CD4-positive, alpha-beta T cell treated with Interleukin-2 at 100 ng/mL for 4 hours (primary cell): ENCODE data around the gene BLTP3A.
"Not testable (repeated sequence)": the region's sequence is repeated elsewhere in the genome, so short reads cannot be mapped to it uniquely, and the experiment has no call there.

ENCODE experiments used
- DNase-seq: peaks from one replicate; pipeline ENCODE4 v3.0.0-alpha.2; 2020; ENCODE audit warnings: low spot score

The BLTP3A gene

GRCh38 chr6:34791164-34791700, 651 bp upstream of the BLTP3A start:
- DNase-seq: peak; percentile 37

- peak; percentile 9 for DNase-seq
These were observed 970 bp downstream of the BLTP3A start for GRCh38 chr6:34792605-34793500.

DNA sequence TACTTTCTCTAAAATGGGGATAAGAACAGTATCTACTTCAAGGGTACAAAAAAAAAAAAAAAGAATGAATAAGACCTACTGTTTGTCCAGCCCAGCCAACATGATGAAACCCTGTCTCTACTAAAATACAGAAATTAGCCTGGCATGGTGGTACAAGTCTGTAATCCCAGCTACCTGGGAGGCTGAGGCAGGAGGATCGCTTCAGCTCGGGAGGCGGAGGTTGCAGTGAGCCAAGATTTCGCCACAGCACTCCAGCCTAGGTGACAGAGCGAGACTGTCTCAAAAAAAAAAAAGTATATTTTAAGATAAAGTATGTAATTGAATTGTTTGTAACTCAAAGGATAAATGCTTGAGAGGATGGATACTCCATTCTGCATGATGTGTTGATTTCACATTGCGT, 2.0 kb downstream of the BLTP3A start:
- DNase-seq: no peak

- DNase-seq: no peak
These were observed 4.0 kb downstream of the BLTP3A start for GRCh38 chr6:34795836-34796425.

DNA sequence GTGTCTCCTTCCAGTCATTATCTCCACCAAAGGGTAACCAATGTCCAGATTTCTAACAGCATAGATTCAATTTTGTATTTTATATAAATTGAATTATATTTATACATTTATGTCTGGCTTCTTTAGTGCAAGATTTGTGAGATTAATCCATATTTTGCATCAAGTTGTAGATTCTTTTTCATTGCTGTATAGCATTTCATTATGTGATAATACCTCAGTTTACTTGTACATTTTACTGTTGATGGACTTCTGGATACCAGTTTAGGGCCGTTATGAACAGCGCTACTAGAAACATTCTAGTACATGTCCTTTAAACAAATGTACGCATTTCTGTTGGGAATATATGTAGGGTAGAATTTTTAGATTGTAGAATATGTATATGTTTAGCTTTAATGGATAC, 6.2 kb downstream of the BLTP3A start:
- DNase-seq: no peak

- DNase-seq: no peak
These were observed 7.7 kb downstream of the BLTP3A start for GRCh38 chr6:34799547-34799946.

DNA sequence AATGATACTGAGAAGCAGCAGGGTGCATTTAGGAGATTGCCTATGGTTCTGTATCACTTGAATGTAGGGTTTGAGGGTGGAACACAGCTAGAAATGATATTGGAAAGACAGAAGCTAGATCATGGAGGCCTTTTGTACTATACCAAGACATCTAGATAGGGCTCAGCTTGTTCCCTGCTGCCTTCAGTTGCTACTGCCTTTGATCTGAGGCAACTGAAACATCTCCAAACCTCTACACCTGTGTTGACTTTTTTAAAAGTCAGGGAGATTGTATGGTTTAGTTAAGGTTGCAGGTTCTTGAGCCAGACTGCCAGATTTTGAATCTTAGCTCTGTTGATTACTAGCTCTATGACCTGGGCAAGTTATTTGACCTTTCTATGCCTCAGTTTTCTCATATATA, 12.7 kb downstream of the BLTP3A start:
- DNase-seq: no peak

- DNase-seq: not testable (repeated sequence)
These were observed 13.2 kb downstream of the BLTP3A start for GRCh38 chr6:34805074-34805473.

DNA sequence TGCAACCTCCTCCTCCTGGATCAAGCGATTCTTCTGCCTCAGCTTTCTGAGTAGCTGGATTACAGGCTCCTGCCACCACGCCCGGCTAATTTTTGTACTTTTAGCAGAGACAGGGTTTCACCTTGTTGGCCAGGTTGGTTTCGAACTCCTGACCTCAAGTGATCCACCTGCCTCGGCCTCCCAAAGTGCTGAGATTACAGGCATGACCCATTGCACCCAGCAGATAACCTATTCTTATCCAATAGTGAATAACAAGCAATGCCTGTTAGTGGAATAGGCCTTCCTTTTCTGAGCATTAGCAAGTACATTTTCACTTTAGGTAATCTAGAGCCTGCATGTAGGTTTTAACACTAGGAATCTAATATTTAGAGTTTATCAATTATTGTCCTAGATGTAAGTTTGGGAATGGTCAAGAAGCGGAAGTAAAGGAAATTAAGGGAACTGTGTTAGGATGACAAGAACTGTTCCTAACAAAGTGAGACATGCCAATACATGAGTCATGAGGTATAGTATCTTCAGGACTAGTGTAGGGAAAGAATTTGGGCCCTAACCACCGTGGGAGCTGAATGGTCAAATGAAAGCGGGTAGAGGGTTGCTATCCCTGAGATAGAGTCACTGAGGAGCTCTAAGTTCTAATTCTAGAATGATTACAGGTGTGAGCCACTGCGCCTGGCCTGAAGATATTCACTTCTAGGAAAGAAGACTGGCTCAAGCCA, 15.0 kb downstream of the BLTP3A start:
- DNase-seq: no peak

DNA sequence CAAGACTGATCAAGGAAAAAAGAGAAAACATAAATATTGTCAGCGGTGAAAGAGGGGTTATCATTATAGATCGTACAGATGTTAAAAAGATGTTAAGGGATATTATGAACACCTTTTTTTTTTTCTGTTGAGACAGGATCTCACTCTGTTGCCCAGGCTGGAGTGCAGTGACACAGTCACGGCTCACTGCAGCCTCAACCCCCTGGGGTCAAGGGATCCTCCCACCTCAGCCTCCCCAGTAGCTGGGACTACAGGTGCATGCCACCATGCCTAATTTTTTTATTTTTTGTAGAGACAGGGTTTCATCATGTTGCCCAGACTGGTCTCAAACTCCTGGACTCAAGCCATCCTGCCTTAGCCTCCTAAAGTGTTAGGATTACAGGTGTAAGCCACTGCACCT, 16.6 kb downstream of the BLTP3A start:
- DNase-seq: not testable (repeated sequence)

DNA sequence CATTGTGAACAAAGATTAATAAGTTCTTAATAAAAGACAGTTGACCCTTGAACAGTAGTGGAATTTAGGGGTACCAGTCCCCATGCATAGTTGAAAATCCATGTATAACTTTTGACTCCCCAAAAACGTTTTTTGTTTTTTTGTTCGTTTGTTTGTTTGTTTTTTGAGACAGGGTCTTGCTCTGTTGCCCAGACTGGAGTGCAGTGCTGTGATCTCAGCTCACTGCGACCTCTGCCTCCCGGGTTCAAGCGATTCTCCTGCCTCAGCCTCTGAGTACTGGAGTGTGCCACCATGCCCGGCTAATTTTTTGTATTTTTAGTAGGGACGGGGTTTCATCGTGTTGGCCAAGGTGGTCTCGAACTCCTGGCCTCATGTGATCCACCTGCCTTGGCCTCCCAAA, 17.5 kb downstream of the BLTP3A start:
- DNase-seq: not testable (repeated sequence)

DNA sequence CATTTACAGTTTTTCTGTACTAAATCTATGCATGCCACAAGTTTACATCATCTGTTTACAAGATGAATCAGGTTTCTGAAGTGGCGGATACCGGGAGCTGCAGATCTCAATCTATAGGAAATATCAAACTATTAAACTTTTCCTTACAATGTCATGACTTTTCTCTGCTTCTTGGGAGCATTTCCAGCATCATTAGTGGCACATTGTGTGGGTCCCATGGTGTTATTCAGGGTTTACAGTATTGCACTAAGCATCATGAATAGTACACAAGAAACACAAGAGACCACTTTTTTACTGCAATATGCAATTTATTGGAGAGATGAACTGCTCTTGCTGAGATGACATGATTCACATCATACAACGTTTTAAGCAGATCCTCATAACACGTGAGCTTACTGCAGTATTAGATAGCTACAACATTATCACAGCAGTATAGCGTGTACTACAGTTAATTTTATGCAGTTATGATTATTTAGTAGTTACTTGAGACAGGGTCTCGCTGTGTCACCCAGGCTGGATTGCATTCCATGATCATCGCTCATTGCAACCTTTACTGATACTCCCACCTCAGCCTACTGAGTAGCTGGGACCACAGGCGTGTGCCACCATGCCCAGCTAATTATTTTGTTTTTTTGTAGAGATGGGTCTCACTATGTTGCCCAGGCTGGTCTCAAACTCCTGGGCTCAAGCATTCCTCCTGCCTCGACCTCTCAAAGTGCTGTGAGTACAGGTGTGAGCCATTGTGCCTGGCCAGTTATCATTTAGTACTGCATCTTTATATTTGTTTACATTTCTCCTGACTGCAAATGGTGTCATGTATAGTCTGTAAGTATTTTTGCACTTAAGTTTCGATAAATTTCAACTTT, 18.4 kb downstream of the BLTP3A start:
- no peak for DNase-seq

GRCh38 chr6:34810936-34811632, 19.2 kb downstream of the BLTP3A start:
- no peak for DNase-seq

GRCh38 chr6:34813028-34813713, 21.3 kb downstream of the BLTP3A start:
- no peak for DNase-seq

DNA sequence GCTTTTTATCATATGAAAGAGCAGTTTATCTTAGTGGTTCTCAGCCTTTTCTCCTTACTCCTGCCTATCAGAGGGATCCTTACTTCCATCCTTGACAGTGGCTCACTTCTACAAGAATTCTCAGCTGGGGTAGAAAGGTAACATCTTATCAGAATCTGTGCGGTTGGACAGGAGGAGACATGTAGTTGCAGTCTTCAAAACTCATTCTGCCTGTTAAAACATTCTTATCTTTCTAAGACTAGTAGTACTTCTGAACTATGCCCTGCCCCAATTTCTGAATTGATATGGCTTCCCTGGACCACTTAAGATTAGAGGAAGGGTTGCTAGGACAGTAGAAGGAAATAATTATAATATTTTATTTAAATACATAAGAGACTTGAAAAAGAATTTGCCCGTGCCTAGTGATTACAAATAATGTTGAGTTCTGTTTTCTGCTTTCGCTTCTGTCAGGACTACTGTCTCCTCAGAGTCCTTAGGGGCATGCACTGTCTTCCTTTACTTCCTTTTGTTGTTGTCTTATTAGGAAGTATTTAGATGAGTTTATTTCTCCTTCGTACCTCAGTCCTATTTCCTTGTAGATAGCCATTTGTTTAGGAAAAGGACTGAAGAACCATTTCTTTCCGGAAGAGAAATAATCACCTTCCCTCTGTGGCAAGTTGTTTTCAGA, 24.9 kb downstream of the BLTP3A start:
- no peak for DNase-seq

- DNase-seq: no peak
These were observed 25.6 kb downstream of the BLTP3A start for GRCh38 chr6:34817446-34817845.

- not testable (repeated sequence) for DNase-seq
These were observed 27.1 kb downstream of the BLTP3A start for GRCh38 chr6:34818872-34819570.

DNA sequence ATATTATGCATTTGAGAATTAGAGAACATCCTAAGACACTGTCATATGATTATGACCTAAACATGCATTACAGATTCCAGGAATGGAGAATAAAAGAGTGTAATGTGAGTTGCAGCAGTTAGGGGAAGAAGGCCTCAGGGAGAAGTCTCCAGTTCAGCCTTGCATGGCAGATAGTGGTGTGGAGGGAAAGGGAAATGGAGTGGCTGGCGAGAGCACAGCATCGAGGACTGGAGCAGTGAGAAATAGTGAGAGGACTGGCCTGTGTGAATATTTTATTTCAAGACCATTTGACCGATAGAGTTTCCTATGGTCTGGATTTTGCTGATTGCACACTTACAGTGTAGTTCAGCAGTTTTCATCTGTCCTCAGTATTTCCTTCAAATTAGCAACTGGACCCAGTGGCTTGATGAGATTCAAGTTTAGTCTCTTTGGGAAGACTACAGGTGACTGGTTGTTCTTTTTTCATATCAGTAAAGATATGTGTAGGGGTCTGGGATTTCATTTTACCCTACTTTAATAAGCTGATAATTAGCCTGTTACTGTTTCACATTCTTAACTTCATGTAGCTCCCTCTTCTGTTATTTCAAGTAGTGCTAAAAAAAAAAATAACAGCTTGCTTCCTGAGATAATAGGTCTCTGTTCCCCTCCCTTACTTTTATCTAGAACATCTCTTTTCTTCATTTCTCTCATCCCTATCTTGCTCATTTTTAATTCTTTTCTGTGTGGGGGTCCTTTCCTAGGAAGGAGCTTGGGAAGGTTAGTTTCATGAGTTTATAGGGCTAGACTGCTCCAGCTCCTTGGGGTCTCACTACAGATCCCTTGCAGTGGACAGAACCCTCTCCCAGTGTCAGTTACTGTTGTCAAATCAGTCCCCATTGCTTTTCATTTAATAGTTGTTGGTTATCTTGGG, 27.9 kb downstream of the BLTP3A start:
- no peak for DNase-seq
